Hepatocyte (in vitro differentiated cells): ENCODE data around the gene LITAF.

Source experiments
- EZH2 ChIP-seq: fragments of 200-600 bp; sonication (generic); IDR thresholded peaks from 2 replicates; pipeline ENCODE4 v1.6.1; 2016; ENCODE audit warnings: antibody characterized with exemption, mild to moderate bottlenecking, borderline replicate concordance
- EZH2phosphoT487 ChIP-seq: fragments of 200-600 bp; sonication (generic); IDR thresholded peaks from one replicate; pipeline ENCODE4 v1.6.1; 2018; ENCODE audit warnings: antibody characterized with exemption, mild to moderate bottlenecking, low read depth, moderate library complexity; ENCODE audit not compliant: unreplicated experiment, severe bottlenecking
- TF ChIP-seq, protein P1 (sequence below): fragments of 200-600 bp; sonication (generic); IDR thresholded peaks from 2 replicates; pipeline ENCODE4 v1.5.1; 2016; ENCODE audit warnings: antibody characterized with exemption, mild to moderate bottlenecking; ENCODE audit not compliant: poor library complexity

- TF ChIP-seq, protein P1, sequence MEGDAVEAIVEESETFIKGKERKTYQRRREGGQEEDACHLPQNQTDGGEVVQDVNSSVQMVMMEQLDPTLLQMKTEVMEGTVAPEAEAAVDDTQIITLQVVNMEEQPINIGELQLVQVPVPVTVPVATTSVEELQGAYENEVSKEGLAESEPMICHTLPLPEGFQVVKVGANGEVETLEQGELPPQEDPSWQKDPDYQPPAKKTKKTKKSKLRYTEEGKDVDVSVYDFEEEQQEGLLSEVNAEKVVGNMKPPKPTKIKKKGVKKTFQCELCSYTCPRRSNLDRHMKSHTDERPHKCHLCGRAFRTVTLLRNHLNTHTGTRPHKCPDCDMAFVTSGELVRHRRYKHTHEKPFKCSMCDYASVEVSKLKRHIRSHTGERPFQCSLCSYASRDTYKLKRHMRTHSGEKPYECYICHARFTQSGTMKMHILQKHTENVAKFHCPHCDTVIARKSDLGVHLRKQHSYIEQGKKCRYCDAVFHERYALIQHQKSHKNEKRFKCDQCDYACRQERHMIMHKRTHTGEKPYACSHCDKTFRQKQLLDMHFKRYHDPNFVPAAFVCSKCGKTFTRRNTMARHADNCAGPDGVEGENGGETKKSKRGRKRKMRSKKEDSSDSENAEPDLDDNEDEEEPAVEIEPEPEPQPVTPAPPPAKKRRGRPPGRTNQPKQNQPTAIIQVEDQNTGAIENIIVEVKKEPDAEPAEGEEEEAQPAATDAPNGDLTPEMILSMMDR: no peak
- TF ChIP-seq EZH2: no peak
- no peak for TF ChIP-seq EZH2phosphoT487
Observed at GRCh38 chr16:11543661-11544393, 42.9 kb downstream of the LITAF start.
